LHCN-M2 (cell line): Measurements from ENCODE around the gene PRKCH. TPM values are rescaled to one million over a fixed set of nuclear protein-coding genes. Genes with fewer than 3 reads are reported as not detected.

ENCODE experiments used
- DNase-seq: peaks from one replicate; pipeline ENCODE4 v3.0.0-alpha.2; 2012; ENCODE audit warnings: low read depth
- total RNA-seq: library from RNA; depleted of rRNA; stranded (reverse); fragments of >200 nt; gene quantifications from 2 replicates; pipeline ENCODE4 v1.2.3, GENCODE V29; 2014

The PRKCH gene
- total RNA-seq, 1 experiment from 2014 or later: 13.8 TPM

GRCh38 chr14:61510736-61511557 is 189.6 kb downstream of the PRKCH start:
- DNase-seq: no peak

- no peak for DNase-seq
Observed at GRCh38 chr14:61511558-61511948, 190.2 kb downstream of the PRKCH start.

DNA sequence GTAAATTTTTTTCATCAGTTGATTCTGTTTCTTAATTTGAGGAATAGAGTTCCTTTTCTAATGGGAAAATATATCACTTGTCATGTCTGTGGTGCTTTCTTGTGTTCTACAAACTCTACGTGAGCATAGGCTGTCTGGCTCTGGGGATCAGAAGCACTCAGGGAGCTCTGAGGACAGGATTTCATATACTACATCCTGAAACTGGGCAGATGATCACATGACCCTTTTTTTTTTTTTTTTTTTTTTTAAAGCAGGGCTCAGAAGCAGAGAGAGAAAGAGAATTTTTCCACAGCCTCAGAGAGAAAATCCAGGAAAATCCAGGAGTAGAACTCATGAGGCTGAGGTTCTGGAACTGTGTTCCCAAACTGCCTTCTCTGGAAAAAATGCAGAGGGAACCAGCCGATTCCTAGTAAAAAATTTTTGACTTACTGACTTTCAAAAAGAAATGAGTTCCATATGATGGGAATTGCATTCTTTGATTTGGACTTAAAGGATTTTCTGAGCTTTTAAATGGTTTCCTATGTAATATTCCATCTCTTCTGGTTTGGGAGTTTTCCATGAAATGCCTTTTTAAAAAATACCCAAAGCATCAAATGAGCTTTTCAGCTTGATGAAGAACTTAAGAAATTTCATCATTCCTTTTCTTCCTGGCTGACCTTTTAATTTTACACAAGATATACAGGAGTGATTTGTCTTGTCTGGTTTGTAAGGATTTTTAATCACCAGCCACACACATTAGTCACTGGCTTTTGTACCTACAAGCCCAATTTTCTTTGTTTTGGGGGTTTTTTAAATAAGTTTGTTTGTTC is 190.9 kb downstream of the PRKCH start:
- DNase-seq: no peak

GRCh38 chr14:61513986-61514830 is 192.8 kb downstream of the PRKCH start:
- no peak for DNase-seq

- no peak for DNase-seq
Observed at GRCh38 chr14:61514927-61515326, 193.5 kb downstream of the PRKCH start.

DNA sequence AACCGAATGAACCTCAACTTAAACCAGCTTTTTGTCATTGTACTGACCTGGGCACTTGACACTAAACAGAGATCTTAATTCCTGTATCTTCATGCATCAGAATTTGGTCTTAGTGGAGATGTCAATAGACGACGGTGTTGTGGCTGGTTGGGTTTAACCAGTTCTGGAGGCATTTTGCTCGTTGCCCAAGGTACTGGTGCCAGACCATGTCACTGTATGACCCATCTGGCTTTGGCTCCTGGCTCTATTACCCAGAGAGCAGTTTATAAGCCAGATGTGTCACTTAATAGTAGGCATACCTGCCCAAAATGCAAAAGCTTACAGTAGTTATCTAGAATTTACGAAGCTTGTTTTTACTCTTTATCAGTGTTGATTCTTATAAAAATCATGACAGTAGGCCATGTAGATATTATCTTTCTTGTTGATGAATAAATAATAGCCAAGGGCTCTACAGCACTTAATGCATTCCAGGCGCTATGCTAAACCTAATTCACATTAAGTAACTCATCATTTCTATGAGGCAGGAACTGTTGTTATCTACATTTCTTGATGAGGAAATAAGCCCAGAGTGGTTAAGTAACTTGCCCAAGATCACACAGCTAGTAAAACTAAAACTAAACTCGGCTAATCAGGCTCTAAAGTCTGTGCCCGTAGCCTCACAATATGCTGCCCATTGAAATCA is 194.2 kb downstream of the PRKCH start:
- no peak for DNase-seq

DNA sequence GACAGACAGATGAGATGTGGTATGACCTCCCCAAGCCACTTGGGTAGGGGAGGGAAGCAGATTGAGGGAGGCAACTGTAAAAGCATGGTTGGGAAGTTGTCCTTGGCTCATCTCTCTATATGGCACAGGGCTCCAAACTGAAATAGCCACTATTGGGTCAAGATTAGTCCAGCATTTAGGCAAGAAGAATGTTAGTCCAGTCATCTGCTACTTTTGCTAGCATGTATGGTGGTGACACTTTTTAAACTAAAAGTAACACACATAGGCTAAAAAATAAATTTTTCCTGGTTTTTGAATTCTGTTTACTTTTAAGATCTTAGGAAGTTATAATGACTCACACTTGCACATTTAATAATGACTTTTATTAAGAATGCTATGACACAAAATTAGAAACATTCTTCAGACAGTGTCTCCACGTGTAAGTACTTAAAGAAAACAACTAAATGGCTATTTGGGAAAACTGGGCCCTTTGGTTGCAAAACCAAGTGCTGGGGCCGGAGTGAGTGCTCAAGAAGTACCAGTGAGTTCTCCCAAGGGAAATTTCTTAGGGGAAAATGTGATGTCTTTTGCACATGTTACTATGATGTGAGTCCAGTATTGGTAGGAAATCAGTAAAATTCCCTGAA is 194.9 kb downstream of the PRKCH start:
- DNase-seq: no peak

DNA sequence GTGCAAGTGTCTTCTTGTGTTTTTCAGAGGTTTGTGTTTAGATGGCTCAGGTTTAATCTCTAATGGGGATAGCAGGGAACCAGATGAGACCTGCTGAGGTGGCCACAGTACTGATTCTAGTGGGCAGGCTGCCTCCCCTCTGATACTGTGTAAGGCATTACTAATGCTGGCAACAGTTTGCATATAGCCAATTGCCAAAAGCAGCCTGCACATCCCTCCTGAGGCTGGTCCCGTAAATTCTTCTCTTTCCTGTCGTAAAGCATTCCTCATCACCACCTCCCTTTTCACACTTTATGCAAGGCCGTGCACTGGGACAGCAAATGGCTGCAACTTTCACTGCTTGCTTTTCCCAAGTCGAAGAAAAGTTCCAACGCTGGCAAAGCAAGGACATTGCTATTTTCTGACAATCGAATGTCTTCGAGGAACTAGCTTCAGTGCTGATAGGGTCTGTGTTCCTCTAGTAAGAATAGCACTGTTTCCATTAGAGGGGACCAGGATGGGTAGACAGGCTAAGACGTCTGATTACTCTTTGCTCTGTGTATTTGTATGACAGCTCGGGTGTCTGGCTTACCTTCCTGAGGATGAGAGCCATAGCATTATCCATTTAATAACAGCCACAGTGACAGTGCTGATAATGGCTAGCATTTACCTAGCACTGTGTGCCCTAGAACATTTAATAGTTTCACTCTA is 195.7 kb downstream of the PRKCH start:
- DNase-seq: no peak

DNA sequence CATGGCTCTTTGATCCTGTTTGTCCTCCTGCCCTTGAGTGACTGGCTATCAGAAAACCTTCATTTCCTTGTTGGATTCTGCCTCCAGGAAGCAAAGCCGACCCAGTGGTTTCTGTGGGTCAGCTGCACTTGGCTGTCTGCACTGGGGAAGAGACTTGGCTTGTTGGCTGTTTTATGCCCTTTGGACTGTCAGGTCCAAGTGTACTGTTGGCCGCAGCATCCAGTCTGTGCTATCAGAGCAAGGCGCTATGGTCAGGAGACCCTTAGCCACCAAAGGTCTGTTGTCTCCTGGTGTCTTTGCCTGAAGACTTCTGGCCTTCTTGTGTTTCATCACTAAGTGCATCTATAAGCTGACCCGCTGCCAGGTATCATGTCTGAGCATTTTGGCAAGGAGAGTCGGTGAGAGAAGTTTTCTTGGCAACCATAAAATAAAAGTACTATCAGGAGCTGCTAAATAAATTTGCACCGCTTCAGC is 196.6 kb downstream of the PRKCH start:
- no peak for DNase-seq

GRCh38 chr14:61518403-61518802 is 197.0 kb downstream of the PRKCH start:
- DNase-seq: no peak

- DNase-seq: no peak
Observed at GRCh38 chr14:61519106-61519505, 197.7 kb downstream of the PRKCH start.

DNA sequence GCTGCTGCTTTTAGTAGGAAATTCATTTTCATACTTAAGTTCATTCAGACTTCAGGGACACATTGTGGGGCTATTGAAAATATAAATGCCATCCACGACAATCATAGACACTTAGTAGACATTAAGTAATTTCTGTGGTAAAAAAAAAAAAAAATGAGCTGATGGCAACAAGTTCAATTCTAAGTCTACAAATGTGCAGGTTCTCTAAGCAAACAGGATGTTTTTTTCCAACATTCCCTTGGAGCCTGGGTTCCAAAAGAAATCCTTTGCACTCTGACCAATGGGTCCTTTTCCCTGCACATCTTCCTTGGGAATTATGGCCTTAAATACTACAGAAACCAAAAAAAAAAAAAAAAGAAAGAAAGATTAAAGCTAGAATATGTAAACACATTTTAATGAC is 198.4 kb downstream of the PRKCH start:
- DNase-seq: no peak

- DNase-seq: no peak
Observed at GRCh38 chr14:61520576-61520975, 199.2 kb downstream of the PRKCH start.

DNA sequence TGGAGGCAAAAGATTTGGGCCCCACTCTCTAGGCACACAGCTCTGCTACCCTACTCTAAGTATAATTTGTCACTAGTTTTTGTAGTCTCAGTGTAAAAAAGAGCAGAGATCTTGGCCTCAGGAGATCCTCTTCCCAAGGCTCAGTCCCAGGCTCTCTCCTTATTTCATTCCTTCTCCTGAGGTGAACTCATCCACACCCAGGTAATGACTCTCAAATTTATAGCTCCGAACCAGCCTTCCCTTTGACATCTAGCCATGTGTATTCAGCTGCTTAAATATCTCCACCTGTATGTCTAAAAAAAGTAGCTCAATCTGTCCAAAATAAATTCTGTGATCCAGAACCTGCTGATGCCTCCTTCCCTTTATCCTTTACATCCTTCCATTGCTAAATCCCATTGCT is 200.4 kb downstream of the PRKCH start:
- no peak for DNase-seq

DNA sequence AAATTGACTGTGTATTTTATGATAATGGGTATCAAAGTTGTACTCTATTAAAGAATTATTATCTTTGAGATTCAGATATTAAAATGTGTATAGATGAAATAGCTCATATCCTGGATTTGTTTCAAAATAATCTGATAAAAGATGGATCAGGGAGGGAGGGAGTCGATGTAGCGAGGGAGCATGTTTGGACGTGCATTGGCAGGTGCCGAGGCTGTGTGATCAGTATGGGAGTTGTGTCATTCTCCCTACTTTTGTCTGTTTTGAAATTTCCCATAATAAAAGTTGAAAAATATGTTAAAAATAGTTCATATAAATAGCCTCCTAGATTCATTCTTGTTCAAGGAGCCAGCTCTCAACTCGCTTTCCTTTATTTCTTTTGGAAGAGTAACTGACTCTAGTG is 202.4 kb downstream of the PRKCH start:
- DNase-seq: no peak

DNA sequence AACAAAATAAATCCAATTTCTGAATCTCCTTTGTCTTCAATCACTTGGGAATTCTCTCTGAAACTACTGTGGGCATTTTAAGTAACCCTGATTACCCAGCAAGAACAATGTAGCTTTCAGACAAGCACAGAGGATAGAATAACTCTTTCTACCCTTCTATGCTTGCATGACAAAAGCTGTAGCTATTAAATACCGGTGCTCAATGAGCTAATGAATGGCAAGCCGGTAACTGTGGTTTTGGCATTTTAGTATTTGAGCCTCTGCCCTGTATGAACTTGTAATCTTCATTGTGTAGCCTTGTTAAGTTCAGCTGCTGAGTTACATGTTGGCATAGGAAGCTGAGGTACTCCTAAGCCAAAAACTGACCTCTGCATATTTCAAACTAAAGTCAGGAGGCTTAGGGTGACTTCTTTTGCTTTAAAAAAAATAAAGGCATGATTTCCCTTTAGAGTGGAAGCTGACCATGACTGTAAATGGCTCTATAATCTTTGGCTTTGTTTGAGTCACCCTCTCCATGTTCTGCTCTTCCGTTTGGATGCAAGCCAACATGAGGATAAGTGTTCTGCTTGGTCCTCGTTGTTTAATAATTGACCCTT is 202.9 kb downstream of the PRKCH start:
- DNase-seq: peak; percentile 95

- no peak for DNase-seq
Observed at GRCh38 chr14:61524936-61525292, 203.5 kb downstream of the PRKCH start.

- DNase-seq: peak; percentile 86
Observed at GRCh38 chr14:61525293-61526011, 204.1 kb downstream of the PRKCH start.
